OCI-LY1 (cell line): ENCODE results near the gene NOX3.

ENCODE experiments used
- H2AFZ ChIP-seq: fragments of 200-600 bp; sonication (generic), shearing (Covaris generic); 2 replicates; pipeline ENCODE4 v1.6.0; 2014; ENCODE audit warnings: antibody characterized with exemption, mild to moderate bottlenecking, low read length
- H3F3A ChIP-seq: fragments of 200-600 bp; sonication (generic), shearing (Covaris generic); 2 replicates; pipeline ENCODE4 v1.6.0; 2014; ENCODE audit warnings: mild to moderate bottlenecking, antibody characterized with exemption, low read length, moderate library complexity; ENCODE audit not compliant: insufficient read depth
- H3K27ac ChIP-seq: fragments of 200-600 bp; sonication (generic); 2 replicates; pipeline ENCODE4 v1.5.1; 2014; ENCODE audit warnings: low read length, mixed run types, mild to moderate bottlenecking, low read depth; ENCODE audit not compliant: poor library complexity, severe bottlenecking
- H3K27me3 ChIP-seq: fragments of 200-600 bp; sonication (generic); 2 replicates; pipeline ENCODE4 v1.6.0; 2014; ENCODE audit warnings: antibody characterized with exemption, mild to moderate bottlenecking, low read length, moderate library complexity; ENCODE audit not compliant: insufficient read depth
- H3K36me3 ChIP-seq: fragments of 200-600 bp; sonication (generic); 2 replicates; pipeline ENCODE4 v1.6.1; 2014; ENCODE audit warnings: mild to moderate bottlenecking, antibody characterized with exemption, low read length, moderate library complexity, mixed read lengths; ENCODE audit not compliant: insufficient read depth
- H3K4me1 ChIP-seq: fragments of 200-600 bp; sonication (generic); 2 replicates; pipeline ENCODE4 v1.5.1; 2014; ENCODE audit warnings: mild to moderate bottlenecking, low read length, moderate library complexity; ENCODE audit not compliant: insufficient read depth, severe bottlenecking
- H3K4me2 ChIP-seq: fragments of 200-600 bp; sonication (generic), shearing (Covaris generic); 2 replicates; pipeline ENCODE4 v1.6.1; 2014; ENCODE audit warnings: low read length
- H3K4me3 ChIP-seq: fragments of 200-600 bp; sonication (generic); 2 replicates; pipeline ENCODE4 v1.5.1; 2014; ENCODE audit warnings: low read length, low read depth, mild to moderate bottlenecking, mixed read lengths; ENCODE audit not compliant: poor library complexity, severe bottlenecking
- H3K79me2 ChIP-seq: fragments of 200-600 bp; shearing (Covaris generic); 2 replicates; pipeline ENCODE4 v1.6.1; 2016; ENCODE audit warnings: mixed run types, low read length, mixed read lengths; ENCODE audit not compliant: insufficient read depth
- H3K9ac ChIP-seq: fragments of 200-600 bp; sonication (generic), shearing (Covaris generic); 2 replicates; pipeline ENCODE4 v1.6.1; 2014; ENCODE audit warnings: mild to moderate bottlenecking, low read length, mixed read lengths
- H3K9me2 ChIP-seq: fragments of 200-600 bp; sonication (generic), shearing (Covaris generic); 2 replicates; pipeline ENCODE4 v1.6.1; 2014; ENCODE audit warnings: low read depth, mild to moderate bottlenecking, low read length, mixed read lengths
- H3K9me3 ChIP-seq: fragments of 200-600 bp; shearing (Covaris generic); 2 replicates; pipeline ENCODE4 v1.6.1; 2014; ENCODE audit warnings: low read length, mixed read lengths
- H4K20me1 ChIP-seq: fragments of 200-600 bp; sonication (generic), shearing (Covaris generic); 2 replicates; pipeline ENCODE4 v1.6.0; 2016; ENCODE audit warnings: mild to moderate bottlenecking, low read length; ENCODE audit not compliant: insufficient read depth
- EZH2 ChIP-seq: fragments of 200-600 bp; sonication (generic), shearing (Covaris generic); IDR thresholded peaks from 2 replicates; pipeline ENCODE4 v1.8.0; 2017; ENCODE audit warnings: borderline replicate concordance, mixed run types, mild to moderate bottlenecking, antibody characterized with exemption, low read length, moderate library complexity, mixed read lengths
- TF ChIP-seq, protein P1 (sequence below): fragments of 200-600 bp; sonication (generic), shearing (Covaris generic); IDR thresholded peaks from 2 replicates; pipeline ENCODE4 v1.5.1; 2017; ENCODE audit warnings: mild to moderate bottlenecking, antibody characterized with exemption, low read length, moderate library complexity, mixed read lengths

The NOX3 gene

GRCh38 chr6:155384321-155384952, 71.2 kb downstream of the NOX3 start:
- no peak overlapping the region for H2AFZ ChIP-seq
- H4K20me1 ChIP-seq: no peaks in the 10 kb centered on the region
- no peak overlapping the region for H3K27ac ChIP-seq
- no peaks in the 10 kb centered on the region for H3K36me3 ChIP-seq
- H3K4me1 ChIP-seq: peaks cover 28% of the 10 kb centered on the region
- H3K79me2 ChIP-seq: no peaks in the 10 kb centered on the region
- no peaks in the 10 kb centered on the region for H3K9me2 ChIP-seq
- no peak overlapping the region for H3K4me3 ChIP-seq
- no peak overlapping the region for H3K4me2 ChIP-seq
- H3K9me3 ChIP-seq: peaks cover 6% of the 10 kb centered on the region; the same call in 1 of the 2 replicates
- H3K9ac ChIP-seq: no peak overlapping the region
- H3F3A ChIP-seq: no peaks in the 10 kb centered on the region
- no peak for TF ChIP-seq EZH2
- no peaks in the 10 kb centered on the region for H3K27me3 ChIP-seq

DNA sequence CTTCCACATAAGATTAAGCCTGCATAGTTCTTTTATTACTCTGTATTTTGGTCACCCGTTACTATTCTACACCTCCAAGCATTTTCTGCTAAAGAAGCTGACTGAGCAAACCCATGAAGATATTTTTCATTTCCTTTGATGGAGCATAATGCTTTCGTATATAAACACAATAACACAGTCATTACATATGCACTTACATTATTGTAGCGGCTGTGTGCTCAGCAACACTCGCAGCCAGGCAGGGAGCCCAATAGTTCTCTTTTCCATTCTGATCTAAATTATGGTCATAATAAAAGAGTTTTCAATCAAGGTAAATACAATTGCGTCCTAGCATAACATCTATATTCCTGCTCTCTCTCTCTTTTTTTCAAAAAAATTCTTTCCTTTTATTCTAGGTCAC, 71.7 kb downstream of the NOX3 start:
- Histone ChIP-seq H3K36me3 (no peaks in the 10 kb centered on the region), H3F3A (no peaks in the 10 kb centered on the region), H4K20me1 (no peaks in the 10 kb centered on the region), H3K4me3 (no peak overlapping the region), H3K27me3 (no peaks in the 10 kb centered on the region), H3K4me1 (peaks cover 22% of the 10 kb centered on the region), H2AFZ (no peak overlapping the region), H3K9ac (no peak overlapping the region), H3K9me2 (no peaks in the 10 kb centered on the region), H3K4me2 (no peak overlapping the region), H3K79me2 (no peaks in the 10 kb centered on the region), H3K9me3 (peaks cover 4% of the 10 kb centered on the region; the same call in 1 of the 2 replicates), H3K27ac (no peak overlapping the region)
- TF ChIP-seq, protein P1, sequence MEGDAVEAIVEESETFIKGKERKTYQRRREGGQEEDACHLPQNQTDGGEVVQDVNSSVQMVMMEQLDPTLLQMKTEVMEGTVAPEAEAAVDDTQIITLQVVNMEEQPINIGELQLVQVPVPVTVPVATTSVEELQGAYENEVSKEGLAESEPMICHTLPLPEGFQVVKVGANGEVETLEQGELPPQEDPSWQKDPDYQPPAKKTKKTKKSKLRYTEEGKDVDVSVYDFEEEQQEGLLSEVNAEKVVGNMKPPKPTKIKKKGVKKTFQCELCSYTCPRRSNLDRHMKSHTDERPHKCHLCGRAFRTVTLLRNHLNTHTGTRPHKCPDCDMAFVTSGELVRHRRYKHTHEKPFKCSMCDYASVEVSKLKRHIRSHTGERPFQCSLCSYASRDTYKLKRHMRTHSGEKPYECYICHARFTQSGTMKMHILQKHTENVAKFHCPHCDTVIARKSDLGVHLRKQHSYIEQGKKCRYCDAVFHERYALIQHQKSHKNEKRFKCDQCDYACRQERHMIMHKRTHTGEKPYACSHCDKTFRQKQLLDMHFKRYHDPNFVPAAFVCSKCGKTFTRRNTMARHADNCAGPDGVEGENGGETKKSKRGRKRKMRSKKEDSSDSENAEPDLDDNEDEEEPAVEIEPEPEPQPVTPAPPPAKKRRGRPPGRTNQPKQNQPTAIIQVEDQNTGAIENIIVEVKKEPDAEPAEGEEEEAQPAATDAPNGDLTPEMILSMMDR: no peak
- TF ChIP-seq EZH2: no peak

GRCh38 chr6:155382338-155382685, 73.3 kb downstream of the NOX3 start:
- TF ChIP-seq, protein P1: no peak
- no peak for TF ChIP-seq EZH2

More at GRCh38 chr6:155382338-155382685, 73.3 kb downstream of the NOX3 start:
- Histone ChIP-seq H3K9ac (no peak overlapping the region), H3K4me3 (no peak overlapping the region), H3F3A (no peaks in the 10 kb centered on the region), H3K9me3 (no peaks in the 10 kb centered on the region), H3K27ac (peak overlapping the region; percentile 23), H3K27me3 (no peaks in the 10 kb centered on the region), H3K4me1 (peaks cover 18% of the 10 kb centered on the region), H3K79me2 (no peaks in the 10 kb centered on the region), H4K20me1 (no peaks in the 10 kb centered on the region), H3K36me3 (no peaks in the 10 kb centered on the region), H2AFZ (0 out of 2 replicates have a peak overlapping the region, but pooled peaks have one; percentile 74), H3K9me2 (no peaks in the 10 kb centered on the region), H3K4me2 (no peak overlapping the region)
